Measurements from ENCODE around the gene GANC.
"Not testable (repeated sequence)": the region's sequence is repeated elsewhere in the genome, so short reads cannot be mapped to it uniquely, and the experiment has no call there.

GANC gene, protein sequence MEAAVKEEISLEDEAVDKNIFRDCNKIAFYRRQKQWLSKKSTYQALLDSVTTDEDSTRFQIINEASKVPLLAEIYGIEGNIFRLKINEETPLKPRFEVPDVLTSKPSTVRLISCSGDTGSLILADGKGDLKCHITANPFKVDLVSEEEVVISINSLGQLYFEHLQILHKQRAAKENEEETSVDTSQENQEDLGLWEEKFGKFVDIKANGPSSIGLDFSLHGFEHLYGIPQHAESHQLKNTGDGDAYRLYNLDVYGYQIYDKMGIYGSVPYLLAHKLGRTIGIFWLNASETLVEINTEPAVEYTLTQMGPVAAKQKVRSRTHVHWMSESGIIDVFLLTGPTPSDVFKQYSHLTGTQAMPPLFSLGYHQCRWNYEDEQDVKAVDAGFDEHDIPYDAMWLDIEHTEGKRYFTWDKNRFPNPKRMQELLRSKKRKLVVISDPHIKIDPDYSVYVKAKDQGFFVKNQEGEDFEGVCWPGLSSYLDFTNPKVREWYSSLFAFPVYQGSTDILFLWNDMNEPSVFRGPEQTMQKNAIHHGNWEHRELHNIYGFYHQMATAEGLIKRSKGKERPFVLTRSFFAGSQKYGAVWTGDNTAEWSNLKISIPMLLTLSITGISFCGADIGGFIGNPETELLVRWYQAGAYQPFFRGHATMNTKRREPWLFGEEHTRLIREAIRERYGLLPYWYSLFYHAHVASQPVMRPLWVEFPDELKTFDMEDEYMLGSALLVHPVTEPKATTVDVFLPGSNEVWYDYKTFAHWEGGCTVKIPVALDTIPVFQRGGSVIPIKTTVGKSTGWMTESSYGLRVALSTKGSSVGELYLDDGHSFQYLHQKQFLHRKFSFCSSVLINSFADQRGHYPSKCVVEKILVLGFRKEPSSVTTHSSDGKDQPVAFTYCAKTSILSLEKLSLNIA (N-terminal part only)

DNA sequence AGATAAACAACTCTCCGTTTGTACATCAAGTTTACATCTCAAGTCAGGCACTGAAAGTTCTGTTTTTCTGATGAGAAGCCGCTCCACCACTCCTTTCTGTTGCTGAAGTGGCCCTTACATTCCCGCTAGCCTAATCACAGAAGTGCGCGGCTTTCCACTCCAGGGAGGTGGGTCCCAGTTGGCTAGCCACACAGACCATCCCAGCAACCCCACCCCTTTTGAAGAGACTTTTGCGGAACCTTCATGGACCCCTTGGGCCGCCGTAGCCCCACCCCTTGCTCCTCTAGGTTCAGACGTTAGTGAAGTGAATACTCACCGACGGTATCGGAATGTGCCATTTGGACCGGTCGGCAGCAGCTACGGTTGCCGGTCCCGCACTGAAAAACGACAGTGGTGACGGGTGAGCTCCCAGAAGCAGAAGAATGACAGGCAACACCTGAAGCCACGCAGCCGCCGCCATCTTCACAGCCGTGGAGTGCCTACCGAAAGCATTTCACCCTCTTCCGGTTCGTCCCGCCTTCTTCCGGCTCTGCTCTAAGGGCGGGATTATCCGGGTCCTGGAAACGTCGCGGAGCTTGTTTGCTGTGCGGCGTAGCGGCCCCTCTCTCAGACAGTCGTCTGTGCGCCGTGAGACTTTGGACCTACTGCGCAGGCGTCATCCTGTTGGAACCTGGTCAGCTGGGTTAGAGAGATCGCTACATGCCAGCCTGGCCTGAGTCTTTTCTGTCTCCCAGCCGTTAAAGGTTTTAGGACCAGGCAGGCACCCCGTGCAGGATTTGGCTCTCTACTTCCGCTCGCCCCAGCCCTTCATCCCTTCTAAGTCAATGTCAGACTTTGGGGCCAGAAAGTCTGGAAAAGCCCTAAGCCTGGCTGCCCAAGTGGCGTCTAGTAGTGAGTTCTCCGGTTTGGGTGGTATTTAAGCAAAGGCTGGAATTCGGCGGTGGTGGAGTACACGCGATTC, at the start of gene GANC, which contains the start of gene TMEM87A:
Gene GANC, plus strand, starts transcription at position 263 of the 961 bp plus-strand sequence. CDS start 1,281 bp downstream, outside the sequence.
Gene TMEM87A, minus strand, starts transcription at position 495 of the 961 bp plus-strand sequence. Its CDS starts 35 bp downstream, at position 460.
- no peak for TF ChIP-seq CTCF (IDR thresholded peaks at IDR 0.05; ENCODE audit: insufficient read depth, low read depth, low read length, missing control alignments)
- peak; percentile 99 for DNase-seq (ENCODE audit: low read depth)
- H3K4me3 ChIP-seq (ENCODE audit: low read length), result peak within 1 kb of the TSS; percentile 89

DNA sequence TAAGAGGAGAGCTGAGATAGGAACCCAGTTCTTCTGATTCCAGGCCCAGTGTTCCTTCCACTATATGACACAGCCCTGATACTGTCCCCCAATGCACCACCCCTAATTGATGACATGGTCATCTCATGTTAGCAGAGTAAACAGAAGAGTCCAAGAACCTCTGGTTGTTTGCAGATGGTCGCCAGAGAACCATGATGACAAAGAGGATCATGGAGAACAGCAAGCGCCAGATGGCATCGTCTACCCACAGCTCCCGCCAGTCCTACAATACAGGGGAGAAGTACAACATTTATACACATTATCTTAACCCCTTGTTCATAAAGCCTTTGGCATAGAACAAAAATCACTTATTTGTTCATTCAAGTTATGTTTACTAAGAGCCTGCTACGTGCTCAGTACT, 46.4 kb upstream of the GANC start:
- H3K4me3 ChIP-seq (ENCODE audit: low read length), result no peak overlapping the region
- DNase-seq (ENCODE audit: low read depth), result no peak
- TF ChIP-seq CTCF (IDR thresholded peaks at IDR 0.05; ENCODE audit: insufficient read depth, low read depth, low read length, missing control alignments), result no peak

DNA sequence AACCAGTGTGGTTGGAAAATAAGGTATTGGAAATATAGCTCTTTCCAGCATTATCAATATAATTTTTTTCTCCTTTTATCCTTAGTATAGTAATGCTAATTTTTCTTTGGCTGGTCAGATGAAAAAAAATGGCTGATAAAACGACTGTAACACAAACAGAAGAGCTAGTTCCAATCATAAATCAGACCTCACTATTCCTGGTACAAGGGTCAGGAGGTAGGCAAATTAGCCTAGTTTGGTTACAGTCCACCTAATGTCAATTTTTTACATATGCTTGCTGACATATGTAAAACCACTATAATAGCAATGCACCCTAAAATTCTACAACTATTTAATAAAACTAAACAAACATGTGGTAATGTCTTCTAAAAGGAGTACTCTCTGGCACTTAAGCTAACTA, 45.0 kb upstream of the GANC start:
- no peak for TF ChIP-seq CTCF (IDR thresholded peaks at IDR 0.05; ENCODE audit: insufficient read depth, low read depth, low read length, missing control alignments)
- no peak overlapping the region for H3K4me3 ChIP-seq (ENCODE audit: low read length)
- no peak for DNase-seq (ENCODE audit: low read depth)

DNA sequence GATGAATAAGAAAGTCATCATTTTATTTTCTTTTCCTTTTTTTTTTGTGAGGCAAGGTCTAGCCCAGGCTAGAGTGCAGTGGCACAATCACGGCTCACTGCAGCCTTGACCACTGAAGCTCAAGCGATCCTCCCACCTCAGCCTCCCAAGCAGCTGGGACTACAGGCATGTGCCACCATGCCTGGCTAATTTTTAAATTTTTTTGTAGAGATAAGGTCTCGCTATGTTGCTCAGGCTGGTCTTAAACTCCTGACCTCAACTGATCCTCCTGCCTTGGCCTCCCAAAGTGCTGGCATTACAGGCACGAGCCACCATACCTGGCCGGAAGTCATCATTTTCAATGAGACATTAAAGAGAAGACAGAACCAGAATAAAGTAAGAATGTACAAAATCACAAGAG, 44.0 kb upstream of the GANC start:
- not testable (repeated sequence) for H3K4me3 ChIP-seq (ENCODE audit: low read length); DNase-seq (ENCODE audit: low read depth)

- no peak for TF ChIP-seq CTCF (IDR thresholded peaks at IDR 0.05; ENCODE audit: insufficient read depth, low read depth, low read length, missing control alignments)
- no peak for DNase-seq (ENCODE audit: low read depth)
- H3K4me3 ChIP-seq (ENCODE audit: low read length), result no peak overlapping the region
Measured at GRCh38 chr15:42231088-42231487, 41.9 kb upstream of the GANC start.

- DNase-seq (ENCODE audit: low read depth), result no peak
- H3K4me3 ChIP-seq (ENCODE audit: low read length), result no peak overlapping the region
- TF ChIP-seq CTCF (IDR thresholded peaks at IDR 0.05; ENCODE audit: insufficient read depth, low read depth, low read length, missing control alignments), result no peak
Measured at GRCh38 chr15:42232606-42233005, 40.4 kb upstream of the GANC start.

All from epithelial cell of esophagus (primary cell).